Glutamatergic neuron (in vitro differentiated cells): ENCODE measurements around the gene CNOT4. TPM values are rescaled to one million over a fixed set of nuclear protein-coding genes. Genes with fewer than 3 reads are reported as not detected.
"Not testable (repeated sequence)": the region's sequence is repeated elsewhere in the genome, so short reads cannot be mapped to it uniquely, and the experiment has no call there.

Experiments
- DNase-seq: peaks from one replicate; pipeline ENCODE4 v3.0.0; 2022
- H3K27ac Mint-ChIP-seq: one replicate; pipeline ENCODE4 v1.8.0; 2020; ENCODE audit warnings: mild to moderate bottlenecking, mixed read lengths, inconsistent platforms; ENCODE audit not compliant: unreplicated experiment
- H3K27me3 Mint-ChIP-seq: one replicate; pipeline ENCODE4 v1.8.0; 2020; ENCODE audit warnings: mild to moderate bottlenecking, moderate library complexity, mixed read lengths, inconsistent platforms; ENCODE audit not compliant: unreplicated experiment
- H3K36me3 Mint-ChIP-seq: one replicate; pipeline ENCODE4 v1.8.0; 2020; ENCODE audit warnings: mild to moderate bottlenecking, mixed read lengths, inconsistent platforms; ENCODE audit not compliant: unreplicated experiment
- H3K4me1 Mint-ChIP-seq: one replicate; pipeline ENCODE4 v1.8.0; 2020; ENCODE audit warnings: mild to moderate bottlenecking, low read depth, mixed read lengths, inconsistent platforms; ENCODE audit not compliant: unreplicated experiment
- H3K4me3 Mint-ChIP-seq: one replicate; pipeline ENCODE4 v1.8.0; 2020; ENCODE audit warnings: mild to moderate bottlenecking, mixed read lengths, inconsistent platforms; ENCODE audit not compliant: unreplicated experiment
- H3K9me3 Mint-ChIP-seq: one replicate; pipeline ENCODE4 v1.8.0; 2020; ENCODE audit warnings: mild to moderate bottlenecking, moderate library complexity, mixed read lengths, inconsistent platforms; ENCODE audit not compliant: unreplicated experiment
- total RNA-seq: library from RNA; stranded (reverse); fragmentation: NEBNext Ultra II Directional; extraction: Animal tissue kit (Norgen Biotek cat#: 25700); gene quantifications from one replicate; pipeline ENCODE4 v1.2.1, GENCODE V29; 2021; ENCODE audit not compliant: unreplicated experiment
- TF ChIP-seq, protein P1 (sequence below): fragments of 200-600 bp; sonication (generic); IDR thresholded peaks from one replicate; pipeline ENCODE4 v1.5.0; 2021; ENCODE audit not compliant: partially characterized antibody, unreplicated experiment

Gene CNOT4
- total RNA-seq, 1 donor from 2014 or later = 25.3 TPM

DNA sequence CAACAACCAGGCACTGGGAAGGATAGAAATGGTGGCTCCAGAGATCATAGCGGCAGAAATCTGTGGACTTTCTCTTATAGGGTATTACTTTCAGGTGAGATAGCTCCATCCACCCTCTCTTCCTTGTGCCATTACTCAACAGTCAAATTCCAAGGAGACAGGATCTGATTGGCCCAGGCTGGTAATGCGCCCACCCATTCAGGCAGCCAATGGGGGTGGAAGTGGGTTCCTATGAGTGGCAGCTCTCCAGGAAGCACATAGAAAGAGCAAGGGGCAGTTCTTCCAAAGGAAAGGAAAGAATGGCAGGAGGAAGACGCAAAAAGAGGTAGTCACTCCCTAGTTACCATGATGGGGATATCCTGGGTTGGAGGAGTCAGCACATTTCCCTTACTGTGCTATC, 181.8 kb downstream of the CNOT4 start:
- Mint-ChIP-seq H3K27me3 (peaks cover 4% of the 10 kb centered on the region), H3K27ac (no peak overlapping the region), H3K36me3 (peaks cover 3% of the 10 kb centered on the region), H3K4me1 (no peaks in the 10 kb centered on the region), H3K4me3 (no peak overlapping the region), H3K9me3 (peaks cover 6% of the 10 kb centered on the region)
- TF ChIP-seq, protein P1, sequence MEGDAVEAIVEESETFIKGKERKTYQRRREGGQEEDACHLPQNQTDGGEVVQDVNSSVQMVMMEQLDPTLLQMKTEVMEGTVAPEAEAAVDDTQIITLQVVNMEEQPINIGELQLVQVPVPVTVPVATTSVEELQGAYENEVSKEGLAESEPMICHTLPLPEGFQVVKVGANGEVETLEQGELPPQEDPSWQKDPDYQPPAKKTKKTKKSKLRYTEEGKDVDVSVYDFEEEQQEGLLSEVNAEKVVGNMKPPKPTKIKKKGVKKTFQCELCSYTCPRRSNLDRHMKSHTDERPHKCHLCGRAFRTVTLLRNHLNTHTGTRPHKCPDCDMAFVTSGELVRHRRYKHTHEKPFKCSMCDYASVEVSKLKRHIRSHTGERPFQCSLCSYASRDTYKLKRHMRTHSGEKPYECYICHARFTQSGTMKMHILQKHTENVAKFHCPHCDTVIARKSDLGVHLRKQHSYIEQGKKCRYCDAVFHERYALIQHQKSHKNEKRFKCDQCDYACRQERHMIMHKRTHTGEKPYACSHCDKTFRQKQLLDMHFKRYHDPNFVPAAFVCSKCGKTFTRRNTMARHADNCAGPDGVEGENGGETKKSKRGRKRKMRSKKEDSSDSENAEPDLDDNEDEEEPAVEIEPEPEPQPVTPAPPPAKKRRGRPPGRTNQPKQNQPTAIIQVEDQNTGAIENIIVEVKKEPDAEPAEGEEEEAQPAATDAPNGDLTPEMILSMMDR = no peak
- DNase-seq = no peak

DNA sequence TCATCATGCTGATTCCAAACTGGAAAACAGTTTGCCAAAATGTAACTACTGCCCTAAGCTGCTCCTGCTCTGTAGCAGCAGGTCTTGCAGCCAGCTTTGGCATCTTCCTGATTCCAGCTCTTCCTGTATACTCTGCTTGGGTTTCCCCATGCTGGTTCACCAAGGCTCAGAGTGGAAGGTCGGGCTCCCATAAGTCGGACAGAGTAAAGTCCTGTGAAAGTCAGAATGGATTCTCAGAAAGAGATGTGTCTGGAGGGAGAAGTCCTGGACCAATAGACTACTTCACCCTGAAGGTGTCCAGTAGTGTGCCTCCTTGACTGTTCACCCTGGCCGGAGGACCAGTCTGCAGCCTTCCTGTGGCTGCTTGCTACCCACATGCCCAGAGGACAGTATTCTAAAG, 182.4 kb downstream of the CNOT4 start:
- Mint-ChIP-seq H3K27ac (no peak overlapping the region), H3K4me1 (no peaks in the 10 kb centered on the region), H3K9me3 (peaks cover 6% of the 10 kb centered on the region), H3K27me3 (peaks cover 4% of the 10 kb centered on the region), H3K4me3 (no peak overlapping the region), H3K36me3 (peaks cover 3% of the 10 kb centered on the region)
- TF ChIP-seq, protein P1 = no peak
- no peak for DNase-seq

DNA sequence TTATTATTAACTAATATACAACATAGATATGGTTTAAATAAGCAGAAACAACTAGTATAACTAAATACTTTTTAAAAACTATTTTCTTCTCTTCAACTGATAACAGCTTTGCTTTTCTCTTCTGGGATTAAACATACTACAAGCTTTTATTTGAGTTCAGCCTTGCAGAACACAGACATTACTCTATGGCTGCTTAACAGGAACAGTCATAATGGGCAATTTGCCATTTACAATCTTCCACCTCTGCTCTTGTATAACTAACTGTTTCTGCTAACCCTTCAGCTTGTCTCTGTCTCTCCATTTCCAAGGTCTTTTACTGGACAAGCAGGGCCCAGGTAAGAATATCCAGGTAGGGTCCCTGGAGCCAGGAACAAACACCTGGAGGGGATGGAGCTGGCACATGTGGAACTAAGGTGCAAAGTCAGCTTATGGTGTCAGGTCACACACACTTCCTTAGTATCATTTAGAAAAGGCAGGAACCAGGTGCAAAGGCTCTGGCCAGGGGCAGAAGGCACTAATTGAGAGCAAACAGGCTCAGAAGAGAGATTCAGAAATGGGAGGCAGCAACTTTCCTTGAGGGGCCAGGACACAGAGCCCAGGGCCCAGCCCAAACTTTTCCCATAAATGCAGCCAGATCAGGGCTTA, 183.1 kb downstream of the CNOT4 start:
- no peak for DNase-seq
- Mint-ChIP-seq H3K27me3 (peaks cover 4% of the 10 kb centered on the region), H3K4me3 (no peak overlapping the region), H3K4me1 (no peaks in the 10 kb centered on the region), H3K36me3 (peaks cover 3% of the 10 kb centered on the region), H3K27ac (no peak overlapping the region), H3K9me3 (peaks cover 6% of the 10 kb centered on the region)
- TF ChIP-seq, protein P1 = no peak

DNA sequence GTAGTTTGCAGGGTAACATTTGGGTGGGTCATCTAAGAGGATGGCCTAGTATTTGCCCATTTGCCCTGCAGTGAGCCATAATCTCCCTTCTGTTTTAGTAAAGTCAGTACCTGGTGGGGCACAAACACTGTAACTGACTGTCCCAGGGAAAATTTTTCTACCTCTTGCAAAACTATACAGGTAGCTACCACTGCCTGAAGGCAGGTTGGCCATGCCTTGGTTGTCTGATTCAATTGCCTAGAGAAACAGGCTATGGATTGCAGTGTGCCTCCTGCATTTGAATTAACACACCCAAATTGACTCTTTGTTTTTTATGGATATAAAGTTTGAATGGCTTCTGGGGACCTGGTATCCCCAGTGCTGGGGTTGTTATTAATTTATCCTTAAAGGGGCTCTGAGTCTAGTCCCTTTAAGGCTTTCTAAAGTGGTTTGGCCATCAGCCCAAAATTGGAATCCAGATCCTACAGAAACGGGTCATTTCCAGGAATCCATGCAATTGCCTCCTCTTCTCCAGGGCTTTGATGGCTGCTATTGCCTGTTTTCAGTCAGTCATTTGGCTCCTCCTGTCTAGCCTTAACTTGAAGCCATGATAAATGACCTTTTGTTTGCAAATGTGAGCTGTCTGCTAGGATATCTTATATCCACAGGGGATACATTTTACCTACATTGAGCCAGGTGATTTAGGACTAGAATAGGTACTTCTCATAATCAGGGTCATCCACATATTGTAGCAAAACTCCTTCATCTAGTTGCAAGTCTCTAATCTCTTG, 187.1 kb downstream of the CNOT4 start:
- TF ChIP-seq, protein P1 = no peak
- H3K27me3 Mint-ChIP-seq = peaks cover 2% of the 10 kb centered on the region
- H3K4me1 Mint-ChIP-seq = peaks cover 1% of the 10 kb centered on the region
- no peaks in the 10 kb centered on the region for H3K9me3 Mint-ChIP-seq
- H3K36me3 Mint-ChIP-seq = peaks cover 3% of the 10 kb centered on the region
- no peak overlapping the region for H3K27ac Mint-ChIP-seq
- DNase-seq = no peak
- H3K4me3 Mint-ChIP-seq = no peak overlapping the region

DNA sequence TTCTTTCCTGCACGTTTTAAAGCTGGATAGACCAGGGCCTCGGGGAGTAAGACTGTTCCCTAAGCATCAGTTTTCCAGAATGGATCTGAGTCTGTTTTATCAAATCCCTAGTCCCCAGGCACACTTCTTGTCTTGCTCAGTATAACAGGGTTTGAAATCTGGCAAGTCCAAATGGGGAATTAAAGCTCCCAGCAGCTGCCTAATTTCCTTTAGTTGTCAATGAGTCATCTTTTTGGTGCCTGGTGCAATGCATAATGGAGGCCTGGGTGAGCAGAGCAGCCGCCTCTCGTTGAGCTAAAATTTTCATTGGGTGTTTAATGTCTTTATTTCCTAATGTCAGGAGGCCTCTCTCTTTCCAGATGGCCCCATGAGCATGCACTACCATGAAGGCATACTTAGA, 188.3 kb downstream of the CNOT4 start:
- TF ChIP-seq, protein P1 = no peak
- Mint-ChIP-seq H3K4me3 (no peak overlapping the region), H3K27me3 (peaks cover 2% of the 10 kb centered on the region), H3K4me1 (peaks cover 1% of the 10 kb centered on the region), H3K36me3 (peaks cover 3% of the 10 kb centered on the region), H3K27ac (peak overlapping the region; percentile 70), H3K9me3 (no peaks in the 10 kb centered on the region)
- no peak for DNase-seq

DNA sequence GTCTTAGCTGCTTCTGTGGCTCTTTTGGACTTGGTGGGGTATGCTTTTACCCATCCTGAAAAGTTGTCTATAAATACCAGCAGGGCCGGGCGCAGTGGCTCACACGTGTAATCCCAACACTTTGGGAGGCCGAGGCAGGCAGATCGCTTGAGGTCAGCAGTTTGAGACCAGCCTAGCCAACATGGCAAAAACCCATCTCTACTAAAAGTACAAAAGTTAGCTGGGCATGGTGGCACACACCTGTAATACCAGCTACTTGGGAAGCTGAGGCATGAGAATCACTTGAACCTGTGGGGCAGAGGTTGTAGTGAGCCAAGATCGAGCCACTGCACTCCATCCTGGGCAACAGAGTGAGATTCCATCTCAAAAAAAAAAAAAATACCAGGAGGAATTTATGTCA, 188.9 kb downstream of the CNOT4 start:
- not testable (repeated sequence) for H3K9me3 Mint-ChIP-seq, H3K4me1 Mint-ChIP-seq, H3K4me3 Mint-ChIP-seq, H3K36me3 Mint-ChIP-seq, H3K27me3 Mint-ChIP-seq, H3K27ac Mint-ChIP-seq, DNase-seq
